ENCODE results near the gene LCP2.

LCP2 gene

DNA sequence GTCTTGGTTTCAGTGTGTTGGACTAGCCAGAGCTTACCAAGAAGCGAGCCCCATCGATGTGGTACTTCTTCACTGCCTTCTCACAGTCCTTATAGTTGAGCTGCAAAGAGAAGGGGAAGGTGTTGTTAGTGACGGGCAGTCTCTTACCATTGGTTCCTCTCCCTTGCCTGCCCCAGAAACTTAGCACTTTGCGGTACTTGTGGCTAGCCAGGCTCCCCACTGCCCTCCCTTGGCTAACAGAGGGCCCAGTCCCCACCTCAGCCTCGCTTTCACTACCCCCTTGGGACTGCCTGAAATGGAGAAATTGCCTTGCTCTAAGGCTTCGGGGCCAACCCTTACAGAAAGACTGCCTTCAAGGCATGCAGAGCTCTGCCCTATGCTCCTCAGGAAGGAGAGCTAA is 4.3 kb downstream of the LCP2 start:
- H3K27ac ChIP-seq (ENCODE audit: extremely low read depth, low read depth, low read length) = no peak overlapping the region
- H3K9me3 ChIP-seq (ENCODE audit: control insufficient read depth, insufficient read depth, low read depth, low read length) = no peaks in the 10 kb centered on the region; the same call in 1 of the 2 replicates
- TF ChIP-seq HOXC10 (CRISPR knock-in tag; IDR thresholded peaks at IDR 0.05) (no peak), HOXD13 (CRISPR knock-in tag; IDR thresholded peaks at IDR 0.05; ENCODE audit: borderline replicate concordance) (no peak), ZNF223 (tag by site-specific recombination; IDR thresholded peaks at IDR 0.05) (no peak), ZNF701 (tag by site-specific recombination; IDR thresholded peaks at IDR 0.05) (no peak)
- TF ChIP-seq, protein P1, sequence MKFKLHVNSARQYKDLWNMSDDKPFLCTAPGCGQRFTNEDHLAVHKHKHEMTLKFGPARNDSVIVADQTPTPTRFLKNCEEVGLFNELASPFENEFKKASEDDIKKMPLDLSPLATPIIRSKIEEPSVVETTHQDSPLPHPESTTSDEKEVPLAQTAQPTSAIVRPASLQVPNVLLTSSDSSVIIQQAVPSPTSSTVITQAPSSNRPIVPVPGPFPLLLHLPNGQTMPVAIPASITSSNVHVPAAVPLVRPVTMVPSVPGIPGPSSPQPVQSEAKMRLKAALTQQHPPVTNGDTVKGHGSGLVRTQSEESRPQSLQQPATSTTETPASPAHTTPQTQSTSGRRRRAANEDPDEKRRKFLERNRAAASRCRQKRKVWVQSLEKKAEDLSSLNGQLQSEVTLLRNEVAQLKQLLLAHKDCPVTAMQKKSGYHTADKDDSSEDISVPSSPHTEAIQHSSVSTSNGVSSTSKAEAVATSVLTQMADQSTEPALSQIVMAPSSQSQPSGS (tag by site-specific recombination; IDR thresholded peaks at IDR 0.05; ENCODE audit: low read depth) = no peak
- H3K4me3 ChIP-seq (ENCODE audit: low read depth, low read length) = no peak overlapping the region
- ChIA-PET POLR2A (no interaction called here), CTCF (interaction anchor here (0.7 to 1.8 kb wide), 3 partner anchors 9 to 1139 kb away, joined by 3 to 4 read pairs (median 3); no protein-coding TSS in a partner anchor)
- no peaks in the 10 kb centered on the region for H3K36me3 ChIP-seq (ENCODE audit: control insufficient read depth in 2 of 2, insufficient read depth in 1 of 2, low read length in 2 of 2)
- no peaks in the 10 kb centered on the region for H3K4me1 ChIP-seq (ENCODE audit: control insufficient read depth, insufficient read depth, low read length)

DNA sequence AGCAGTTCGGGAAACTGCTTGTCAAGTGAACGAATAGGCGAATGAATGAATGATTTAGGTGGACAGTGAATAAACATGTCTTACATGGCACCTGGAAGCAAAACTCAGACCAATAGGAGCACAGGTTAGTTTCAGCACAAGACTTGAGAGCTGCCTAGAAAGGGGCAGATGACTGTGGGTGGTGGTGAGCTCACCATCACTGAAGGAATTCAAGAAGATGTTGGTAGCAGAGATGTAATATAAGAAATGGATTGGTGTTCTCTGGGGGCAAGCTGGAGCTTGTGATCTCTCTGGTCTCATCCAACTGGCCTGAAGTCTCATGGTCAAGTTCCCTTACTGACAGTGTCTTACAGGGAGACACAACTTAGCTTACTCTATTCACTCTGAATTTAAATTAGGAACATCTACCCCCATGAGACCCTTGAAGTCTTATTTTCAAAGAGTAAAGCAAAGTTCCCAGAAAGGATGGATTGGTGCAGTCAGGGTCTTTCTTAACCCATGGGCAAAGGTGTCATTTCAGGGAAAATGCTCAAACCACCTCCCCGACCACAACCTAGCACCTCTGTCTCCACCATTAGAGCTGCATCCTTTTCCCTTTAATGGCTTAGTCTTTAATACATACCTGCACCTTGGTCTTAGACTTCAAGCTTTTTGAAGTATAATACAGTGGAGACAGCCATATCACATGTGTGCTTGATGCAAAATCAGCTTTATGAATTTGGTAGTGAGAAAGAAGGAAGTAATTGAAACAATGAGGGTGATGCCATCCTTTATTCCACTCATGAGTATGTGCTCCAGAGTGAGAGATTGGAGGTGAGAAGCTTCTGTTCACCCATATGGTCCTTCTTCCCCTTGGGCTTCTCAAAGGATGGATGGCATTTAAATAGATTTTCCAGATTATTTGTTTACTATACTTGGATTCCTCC is 5.1 kb downstream of the LCP2 start:
- H3K4me3 ChIP-seq (ENCODE audit: low read depth, low read length) = no peak overlapping the region
- CTCF ChIA-PET = interaction anchor here (0.7 to 1.8 kb wide), 4 partner anchors 10 to 1138 kb away, joined by 3 to 4 read pairs (median 4); no protein-coding TSS in a partner anchor
- POLR2A ChIA-PET = no interaction called here
- TF ChIP-seq, protein P2, sequence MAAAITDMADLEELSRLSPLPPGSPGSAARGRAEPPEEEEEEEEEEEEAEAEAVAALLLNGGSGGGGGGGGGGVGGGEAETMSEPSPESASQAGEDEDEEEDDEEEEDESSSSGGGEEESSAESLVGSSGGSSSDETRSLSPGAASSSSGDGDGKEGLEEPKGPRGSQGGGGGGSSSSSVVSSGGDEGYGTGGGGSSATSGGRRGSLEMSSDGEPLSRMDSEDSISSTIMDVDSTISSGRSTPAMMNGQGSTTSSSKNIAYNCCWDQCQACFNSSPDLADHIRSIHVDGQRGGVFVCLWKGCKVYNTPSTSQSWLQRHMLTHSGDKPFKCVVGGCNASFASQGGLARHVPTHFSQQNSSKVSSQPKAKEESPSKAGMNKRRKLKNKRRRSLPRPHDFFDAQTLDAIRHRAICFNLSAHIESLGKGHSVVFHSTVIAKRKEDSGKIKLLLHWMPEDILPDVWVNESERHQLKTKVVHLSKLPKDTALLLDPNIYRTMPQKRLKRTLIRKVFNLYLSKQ (tag by site-specific recombination; IDR thresholded peaks at IDR 0.05; ENCODE audit: borderline replicate concordance) = no peak
- TF ChIP-seq, protein P3, sequence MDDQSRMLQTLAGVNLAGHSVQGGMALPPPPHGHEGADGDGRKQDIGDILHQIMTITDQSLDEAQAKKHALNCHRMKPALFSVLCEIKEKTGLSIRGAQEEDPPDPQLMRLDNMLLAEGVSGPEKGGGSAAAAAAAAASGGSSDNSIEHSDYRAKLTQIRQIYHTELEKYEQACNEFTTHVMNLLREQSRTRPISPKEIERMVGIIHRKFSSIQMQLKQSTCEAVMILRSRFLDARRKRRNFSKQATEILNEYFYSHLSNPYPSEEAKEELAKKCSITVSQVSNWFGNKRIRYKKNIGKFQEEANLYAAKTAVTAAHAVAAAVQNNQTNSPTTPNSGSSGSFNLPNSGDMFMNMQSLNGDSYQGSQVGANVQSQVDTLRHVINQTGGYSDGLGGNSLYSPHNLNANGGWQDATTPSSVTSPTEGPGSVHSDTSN (CRISPR knock-in tag; IDR thresholded peaks at IDR 0.05) = no peak
- TF ChIP-seq ZNF202 (tag by site-specific recombination; IDR thresholded peaks at IDR 0.05; ENCODE audit: borderline replicate concordance) (no peak), ZNF433 (tag by site-specific recombination; IDR thresholded peaks at IDR 0.05; ENCODE audit: low read depth) (no peak), ZNF629 (tag by site-specific recombination; IDR thresholded peaks at IDR 0.05) (no peak), ZNF10 (tag by site-specific recombination; IDR thresholded peaks at IDR 0.05) (no peak), ZFHX2 (tag by site-specific recombination; conservative IDR thresholded peaks at IDR 0.05) (no peak), ZNF626 (tag by site-specific recombination; IDR thresholded peaks at IDR 0.05) (no peak), ZNF157 (tag by site-specific recombination; IDR thresholded peaks at IDR 0.05) (no peak), ZNF169 (tag by site-specific recombination; IDR thresholded peaks at IDR 0.05) (no peak), SP2 (tag by site-specific recombination; IDR thresholded peaks at IDR 0.05) (no peak), RBAK (tag by site-specific recombination; IDR thresholded peaks at IDR 0.05) (no peak), ZBTB7A (tag by site-specific recombination; IDR thresholded peaks at IDR 0.05; ENCODE audit: low read depth) (no peak), ZNF214 (tag by site-specific recombination; IDR thresholded peaks at IDR 0.05; ENCODE audit: borderline replicate concordance) (no peak), ZNF549 (tag by site-specific recombination; IDR thresholded peaks at IDR 0.05) (no peak), ZNF501 (tag by site-specific recombination; IDR thresholded peaks at IDR 0.05) (no peak)
- TF ChIP-seq, protein P4, sequence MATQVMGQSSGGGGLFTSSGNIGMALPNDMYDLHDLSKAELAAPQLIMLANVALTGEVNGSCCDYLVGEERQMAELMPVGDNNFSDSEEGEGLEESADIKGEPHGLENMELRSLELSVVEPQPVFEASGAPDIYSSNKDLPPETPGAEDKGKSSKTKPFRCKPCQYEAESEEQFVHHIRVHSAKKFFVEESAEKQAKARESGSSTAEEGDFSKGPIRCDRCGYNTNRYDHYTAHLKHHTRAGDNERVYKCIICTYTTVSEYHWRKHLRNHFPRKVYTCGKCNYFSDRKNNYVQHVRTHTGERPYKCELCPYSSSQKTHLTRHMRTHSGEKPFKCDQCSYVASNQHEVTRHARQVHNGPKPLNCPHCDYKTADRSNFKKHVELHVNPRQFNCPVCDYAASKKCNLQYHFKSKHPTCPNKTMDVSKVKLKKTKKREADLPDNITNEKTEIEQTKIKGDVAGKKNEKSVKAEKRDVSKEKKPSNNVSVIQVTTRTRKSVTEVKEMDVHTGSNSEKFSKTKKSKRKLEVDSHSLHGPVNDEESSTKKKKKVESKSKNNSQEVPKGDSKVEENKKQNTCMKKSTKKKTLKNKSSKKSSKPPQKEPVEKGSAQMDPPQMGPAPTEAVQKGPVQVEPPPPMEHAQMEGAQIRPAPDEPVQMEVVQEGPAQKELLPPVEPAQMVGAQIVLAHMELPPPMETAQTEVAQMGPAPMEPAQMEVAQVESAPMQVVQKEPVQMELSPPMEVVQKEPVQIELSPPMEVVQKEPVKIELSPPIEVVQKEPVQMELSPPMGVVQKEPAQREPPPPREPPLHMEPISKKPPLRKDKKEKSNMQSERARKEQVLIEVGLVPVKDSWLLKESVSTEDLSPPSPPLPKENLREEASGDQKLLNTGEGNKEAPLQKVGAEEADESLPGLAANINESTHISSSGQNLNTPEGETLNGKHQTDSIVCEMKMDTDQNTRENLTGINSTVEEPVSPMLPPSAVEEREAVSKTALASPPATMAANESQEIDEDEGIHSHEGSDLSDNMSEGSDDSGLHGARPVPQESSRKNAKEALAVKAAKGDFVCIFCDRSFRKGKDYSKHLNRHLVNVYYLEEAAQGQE (tag by site-specific recombination; IDR thresholded peaks at IDR 0.05) = no peak
- TF ChIP-seq, protein P5, sequence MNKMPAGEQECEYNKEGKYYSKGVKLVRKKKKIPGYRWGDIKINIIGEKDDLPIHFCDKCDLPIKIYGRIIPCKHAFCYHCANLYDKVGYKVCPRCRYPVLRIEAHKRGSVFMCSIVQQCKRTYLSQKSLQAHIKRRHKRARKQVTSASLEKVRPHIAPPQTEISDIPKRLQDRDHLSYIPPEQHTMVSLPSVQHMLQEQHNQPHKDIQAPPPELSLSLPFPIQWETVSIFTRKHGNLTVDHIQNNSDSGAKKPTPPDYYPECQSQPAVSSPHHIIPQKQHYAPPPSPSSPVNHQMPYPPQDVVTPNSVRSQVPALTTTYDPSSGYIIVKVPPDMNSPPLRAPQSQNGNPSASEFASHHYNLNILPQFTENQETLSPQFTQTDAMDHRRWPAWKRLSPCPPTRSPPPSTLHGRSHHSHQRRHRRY (tag by site-specific recombination; IDR thresholded peaks at IDR 0.05) = no peak
- no peaks in the 10 kb centered on the region for H3K36me3 ChIP-seq (ENCODE audit: control insufficient read depth in 2 of 2, insufficient read depth in 1 of 2, low read length in 2 of 2)
- no peaks in the 10 kb centered on the region; the same call in 1 of the 2 replicates for H3K9me3 ChIP-seq (ENCODE audit: control insufficient read depth, insufficient read depth, low read depth, low read length)
- H3K27ac ChIP-seq (ENCODE audit: extremely low read depth, low read depth, low read length) = no peak overlapping the region
- no peaks in the 10 kb centered on the region for H3K4me1 ChIP-seq (ENCODE audit: control insufficient read depth, insufficient read depth, low read length)
